ENCODE data around the gene DTWD2. TPM values are rescaled to one million over a fixed set of nuclear protein-coding genes. Genes with fewer than 3 reads are reported as not detected.
"Not testable (repeated sequence)": the region's sequence is repeated elsewhere in the genome, so short reads cannot be mapped to it uniquely, and the experiment has no call there.

Gene DTWD2
- total RNA-seq, 6 experiments from 2014 or later: 4.9 to 7.3 (median 5.6) TPM

GRCh38 chr5:118960557-118960956 is 27.8 kb downstream of the DTWD2 start:
- H3K9me3 Mint-ChIP-seq: no peaks in the 10 kb centered on the region; the same call in 1 of the 2 replicates
- peaks cover 1% of the 10 kb centered on the region; the same call in 1 of the 2 replicates for H3K27me3 Mint-ChIP-seq (ENCODE audit: insufficient read depth)
- H3K27ac Mint-ChIP-seq: no peak overlapping the region
- TF ChIP-seq CTCF (IDR thresholded peaks at IDR 0.05): no peak
- no peaks in the 10 kb centered on the region for H3K4me1 Mint-ChIP-seq (ENCODE audit: low read depth)
- no peak for DNase-seq
- no peaks in the 10 kb centered on the region; the same call in 1 of the 2 replicates for H3K36me3 Mint-ChIP-seq (ENCODE audit: low read depth)
- H3K4me3 Mint-ChIP-seq: no peak overlapping the region

- no peak overlapping the region for H3K27ac Mint-ChIP-seq
- peak; percentile 25 for DNase-seq
- H3K9me3 Mint-ChIP-seq: no peaks in the 10 kb centered on the region
- peak; percentile 74 for TF ChIP-seq CTCF (IDR thresholded peaks at IDR 0.05)
- H3K4me1 Mint-ChIP-seq (ENCODE audit: low read depth): peaks cover 9% of the 10 kb centered on the region
- H3K36me3 Mint-ChIP-seq (ENCODE audit: low read depth): no peaks in the 10 kb centered on the region
- no peak overlapping the region for H3K4me3 Mint-ChIP-seq
- H3K27me3 Mint-ChIP-seq (ENCODE audit: insufficient read depth): peaks cover 1% of the 10 kb centered on the region
These were observed 31.6 kb downstream of the DTWD2 start for GRCh38 chr5:118956727-118957126.

- Mint-ChIP-seq H3K4me3 (no peak overlapping the region), H3K9me3 (no peaks in the 10 kb centered on the region), H3K4me1 (ENCODE audit: low read depth) (peaks cover 9% of the 10 kb centered on the region), H3K36me3 (ENCODE audit: low read depth) (no peaks in the 10 kb centered on the region), H3K27me3 (ENCODE audit: insufficient read depth) (peaks cover 3% of the 10 kb centered on the region), H3K27ac (no peak overlapping the region)
- TF ChIP-seq CTCF (IDR thresholded peaks at IDR 0.05): no peak
- no peak for DNase-seq
These were observed 34.7 kb downstream of the DTWD2 start for GRCh38 chr5:118953652-118954005.

GRCh38 chr5:118952992-118953651 is 35.2 kb downstream of the DTWD2 start:
- Mint-ChIP-seq H3K27me3 (ENCODE audit: insufficient read depth) (peaks cover 4% of the 10 kb centered on the region), H3K27ac (no peak overlapping the region), H3K36me3 (ENCODE audit: low read depth) (no peaks in the 10 kb centered on the region), H3K4me1 (ENCODE audit: low read depth) (peaks cover 9% of the 10 kb centered on the region), H3K4me3 (no peak overlapping the region), H3K9me3 (no peaks in the 10 kb centered on the region)
- no peak for TF ChIP-seq CTCF (IDR thresholded peaks at IDR 0.05)
- DNase-seq: no peak

GRCh38 chr5:118952306-118952705 is 36.0 kb downstream of the DTWD2 start:
- H3K4me1 Mint-ChIP-seq (ENCODE audit: low read depth); DNase-seq; H3K27ac Mint-ChIP-seq; H3K4me3 Mint-ChIP-seq; H3K27me3 Mint-ChIP-seq (ENCODE audit: insufficient read depth); H3K36me3 Mint-ChIP-seq (ENCODE audit: low read depth); H3K9me3 Mint-ChIP-seq: not testable (repeated sequence)

GRCh38 chr5:118950354-118950753 is 38.0 kb downstream of the DTWD2 start:
- H3K4me3 Mint-ChIP-seq; H3K27me3 Mint-ChIP-seq (ENCODE audit: insufficient read depth); H3K9me3 Mint-ChIP-seq; H3K36me3 Mint-ChIP-seq (ENCODE audit: low read depth); H3K27ac Mint-ChIP-seq; H3K4me1 Mint-ChIP-seq (ENCODE audit: low read depth); DNase-seq: not testable (repeated sequence)
